ENCODE data around the gene DDN. TPM values are rescaled to one million over a fixed set of nuclear protein-coding genes. Genes with fewer than 3 reads are reported as not detected.
A peak's percentile ranks its signal among the peaks of the same experiment; 100 is the strongest.

DDN gene
- total RNA-seq, 2 experiments from 2014 or later = 0.39 to 0.42 TPM

DNA sequence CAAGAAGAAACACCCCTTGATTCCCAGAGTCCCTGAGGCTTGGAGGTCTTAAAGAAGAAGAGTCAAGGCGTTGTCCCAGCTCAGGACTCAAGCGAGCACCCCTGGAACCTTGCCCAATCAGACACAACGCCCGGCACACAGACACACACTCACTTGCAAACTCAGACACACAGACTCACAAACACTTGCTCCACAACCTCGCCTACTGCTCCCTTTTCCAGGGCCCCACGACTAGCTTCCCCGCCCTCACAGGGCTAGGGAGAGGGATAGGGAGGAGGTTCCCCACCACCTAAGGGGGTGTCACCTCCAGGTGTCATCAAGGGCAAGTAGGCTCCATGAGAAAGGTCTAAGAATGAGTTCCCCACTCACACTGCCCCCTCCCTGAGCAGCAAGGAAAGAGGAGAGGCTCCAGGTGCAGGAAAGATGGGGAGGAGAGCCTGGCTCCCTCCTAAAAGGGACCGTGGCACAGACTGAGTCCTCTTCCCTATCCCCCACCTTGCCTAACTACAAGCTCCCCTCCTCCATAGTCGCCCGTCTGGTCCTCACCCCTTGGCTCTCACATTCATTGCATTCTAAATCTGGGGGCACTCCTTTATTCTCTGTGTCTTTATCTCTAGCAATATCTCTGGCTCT is 28.4 kb downstream of the DDN start:
- Mint-ChIP-seq H3K4me3 (peak overlapping the region; percentile 58), H3K27ac (no peak overlapping the region), H3K4me1 (ENCODE audit: low read depth) (peaks cover 37% of the 10 kb centered on the region), H3K9me3 (ENCODE audit: insufficient read depth) (no peaks in the 10 kb centered on the region), H3K36me3 (ENCODE audit: low read depth) (no peaks in the 10 kb centered on the region), H3K27me3 (ENCODE audit: low read depth) (peaks cover 71% of the 10 kb centered on the region)
- ATAC-seq = no peak
- CTCF ChIA-PET = interaction anchor here (0.8 to 6.0 kb wide), 8 partner anchors 8 to 118 kb away, joined by 3 to 42 read pairs (median 4); partner anchors contain the start of genes ARF3, DDN and WNT1
- DNase-seq = no peak
- POLR2A ChIA-PET = interaction anchor here (0.9 kb wide), 1 partner anchor 47 kb away, joined by 4 read pairs; no protein-coding TSS in a partner anchor

DNA sequence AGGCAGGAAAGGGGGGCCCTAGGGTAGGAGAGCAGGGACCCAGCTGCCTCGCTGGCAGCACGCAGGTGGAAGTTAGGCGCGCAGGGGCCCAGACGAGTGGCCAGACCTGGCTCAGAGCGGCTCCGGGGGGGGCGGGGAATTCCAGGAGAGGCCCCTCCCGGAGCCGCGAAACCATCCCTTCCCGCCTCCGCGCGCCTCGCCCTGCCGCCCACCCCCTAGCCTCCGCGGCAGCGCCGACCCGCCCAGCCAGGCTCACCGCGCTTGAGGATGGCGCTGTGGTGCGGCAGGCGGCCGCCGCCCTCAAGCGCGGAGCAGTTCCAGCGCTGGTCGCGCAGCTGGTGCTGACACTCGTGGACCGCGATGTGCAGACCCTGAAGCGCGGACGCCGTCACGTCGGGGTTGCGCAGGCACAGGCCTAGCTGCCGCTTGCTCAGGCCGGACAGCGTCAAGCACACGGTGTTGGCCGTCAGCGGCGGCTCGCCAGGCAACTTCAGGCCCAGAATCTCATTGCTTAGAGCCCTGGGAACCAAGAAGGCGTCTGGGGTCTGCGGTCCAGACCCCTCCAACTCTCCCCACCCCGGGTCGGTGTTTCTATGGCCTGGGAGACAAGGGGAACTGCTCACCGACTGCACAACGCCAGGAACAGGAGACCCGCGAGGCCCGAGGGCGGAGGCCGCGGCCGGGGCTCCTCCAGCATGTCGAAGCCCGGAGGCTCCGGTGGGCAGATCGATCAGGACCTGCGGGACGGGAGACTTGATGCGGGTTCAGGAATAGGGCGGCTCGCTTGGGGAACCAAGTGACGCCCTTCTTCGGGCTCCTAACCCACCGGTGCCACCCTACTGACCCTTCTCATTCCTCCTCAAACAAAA is 29.1 kb downstream of the DDN start:
- ChIA-PET CTCF (interaction anchor here (0.8 to 6.0 kb wide), 9 partner anchors 9 to 117 kb away, joined by 3 to 42 read pairs (median 3); partner anchors contain the start of genes ARF3 and WNT1), POLR2A (no interaction called here)
- H3K27ac Mint-ChIP-seq = no peak overlapping the region

DNA sequence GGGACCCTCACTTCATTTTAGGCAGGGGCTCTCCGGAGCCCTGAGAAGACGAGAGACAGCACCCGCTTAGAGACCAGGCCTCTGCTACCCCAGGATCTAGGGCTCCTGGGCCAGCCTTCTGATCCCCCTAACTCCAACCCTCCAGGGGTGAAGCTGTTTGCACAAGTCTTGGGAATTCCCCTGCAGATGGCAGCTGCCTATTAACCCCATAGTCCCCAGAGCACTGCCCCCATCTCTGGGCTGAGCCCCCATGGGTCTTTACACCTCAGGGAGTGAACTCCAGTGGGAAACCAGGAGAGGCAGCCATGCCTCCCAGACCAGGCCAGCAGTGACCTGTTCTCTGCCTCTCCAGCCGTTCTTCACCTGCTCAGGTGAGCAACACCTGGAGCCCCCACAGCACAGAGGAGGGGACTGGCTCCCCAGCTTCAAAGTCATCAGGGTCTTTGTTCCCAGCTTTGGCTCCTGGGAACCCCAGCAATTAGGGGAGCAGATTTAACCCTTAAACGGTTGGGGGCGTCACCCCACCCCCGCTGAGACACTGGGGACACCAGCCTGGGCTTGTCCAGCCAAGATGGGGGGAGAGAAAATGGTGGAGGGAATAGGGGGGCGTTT is 29.9 kb downstream of the DDN start:
- Mint-ChIP-seq H3K4me3 (no peak overlapping the region), H3K4me1 (ENCODE audit: low read depth) (peaks cover 37% of the 10 kb centered on the region), H3K27me3 (ENCODE audit: low read depth) (peaks cover 62% of the 10 kb centered on the region), H3K36me3 (ENCODE audit: low read depth) (no peaks in the 10 kb centered on the region), H3K27ac (no peak overlapping the region), H3K9me3 (ENCODE audit: insufficient read depth) (no peaks in the 10 kb centered on the region)
- ChIA-PET CTCF (interaction anchor here (0.8 to 6.0 kb wide), 9 partner anchors 9 to 78 kb away, joined by 3 to 42 read pairs (median 3); partner anchors contain the start of gene WNT1), POLR2A (interaction anchor here (0.7 to 0.9 kb wide), 2 partner anchors 11 to 117 kb away, joined by 3 read pairs; no protein-coding TSS in a partner anchor)
- ATAC-seq (no peak), DNase-seq (no peak)

More for the DNA sequence above, 29.1 kb downstream of the DDN start:
- H3K27me3 Mint-ChIP-seq (ENCODE audit: low read depth) = peaks cover 68% of the 10 kb centered on the region
- H3K4me1 Mint-ChIP-seq (ENCODE audit: low read depth) = peaks cover 37% of the 10 kb centered on the region
- no peak for DNase-seq
- H3K9me3 Mint-ChIP-seq (ENCODE audit: insufficient read depth) = no peaks in the 10 kb centered on the region
- H3K4me3 Mint-ChIP-seq = no peak overlapping the region
- ATAC-seq = peak; percentile 50
- H3K36me3 Mint-ChIP-seq (ENCODE audit: low read depth) = no peaks in the 10 kb centered on the region

DNA sequence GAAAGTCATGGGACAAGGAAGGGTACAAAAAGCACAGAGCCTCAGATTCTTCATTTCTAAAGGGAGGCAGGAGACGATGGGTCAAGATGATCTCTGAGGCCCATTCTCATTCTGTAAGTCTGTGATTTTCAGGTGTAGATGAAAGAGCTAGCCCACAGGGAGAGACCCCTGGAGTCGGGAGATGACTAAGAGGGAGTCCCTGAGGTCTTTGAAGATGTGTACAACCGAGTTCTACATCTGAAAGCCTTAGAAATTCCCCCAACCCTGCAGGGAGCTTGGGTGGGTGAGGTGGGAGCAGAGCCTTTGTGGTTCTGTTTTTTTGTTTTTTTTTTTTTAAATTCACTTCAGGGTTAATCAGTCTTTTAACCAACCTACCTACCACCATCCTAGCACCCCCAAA is 30.7 kb downstream of the DDN start:
- H3K36me3 Mint-ChIP-seq (ENCODE audit: low read depth) = no peaks in the 10 kb centered on the region
- no peak for ATAC-seq
- POLR2A ChIA-PET = interaction anchor here (0.7 to 1.2 kb wide), 3 partner anchors 9 to 116 kb away, joined by 3 read pairs; partner anchors contain the start of gene WNT1
- no peak overlapping the region for H3K27ac Mint-ChIP-seq
- DNase-seq = no peak
- H3K27me3 Mint-ChIP-seq (ENCODE audit: low read depth) = peaks cover 58% of the 10 kb centered on the region
- no peak overlapping the region for H3K4me3 Mint-ChIP-seq
- CTCF ChIA-PET = interaction anchor here (1.2 to 6.0 kb wide), 8 partner anchors 8 to 77 kb away, joined by 3 to 42 read pairs (median 4); partner anchors contain the start of genes ARF3 and WNT1
- peaks cover 37% of the 10 kb centered on the region for H3K4me1 Mint-ChIP-seq (ENCODE audit: low read depth)
- no peaks in the 10 kb centered on the region for H3K9me3 Mint-ChIP-seq (ENCODE audit: insufficient read depth)

DNA sequence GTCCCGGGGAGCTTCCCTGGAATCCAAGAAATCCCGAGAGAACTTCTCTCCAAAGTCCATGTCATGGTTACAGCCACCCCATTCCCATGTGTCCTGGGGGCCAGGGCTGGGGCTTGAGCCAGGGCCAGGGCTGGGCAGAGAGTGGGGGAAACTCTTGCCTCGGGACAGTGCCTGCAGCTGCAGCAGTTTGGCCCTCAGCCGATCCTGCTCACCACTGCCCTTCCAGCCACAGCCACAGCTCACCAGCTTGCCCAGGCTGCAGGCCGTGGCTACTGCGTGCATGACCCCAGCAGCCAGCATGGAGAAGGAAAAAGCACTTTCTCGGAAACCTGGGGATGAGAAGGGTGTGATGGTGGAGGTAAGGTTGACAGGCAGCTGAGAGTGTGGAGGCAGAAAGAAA is 31.2 kb downstream of the DDN start:
- Mint-ChIP-seq H3K36me3 (ENCODE audit: low read depth) (no peaks in the 10 kb centered on the region), H3K9me3 (ENCODE audit: insufficient read depth) (no peaks in the 10 kb centered on the region), H3K27ac (no peak overlapping the region), H3K27me3 (ENCODE audit: low read depth) (peaks cover 54% of the 10 kb centered on the region), H3K4me3 (no peak overlapping the region), H3K4me1 (ENCODE audit: low read depth) (peaks cover 35% of the 10 kb centered on the region)
- CTCF ChIA-PET = interaction anchor here (1.4 to 6.0 kb wide), 5 partner anchors 11 to 26 kb away, joined by 3 to 42 read pairs (median 5); partner anchors contain the start of genes ARF3 and WNT1
- DNase-seq (no peak), ATAC-seq (no peak)
- POLR2A ChIA-PET = interaction anchor here (1.2 kb wide), 1 partner anchor 10 kb away, joined by 3 read pairs; the partner anchor contains the start of gene WNT1

DNA sequence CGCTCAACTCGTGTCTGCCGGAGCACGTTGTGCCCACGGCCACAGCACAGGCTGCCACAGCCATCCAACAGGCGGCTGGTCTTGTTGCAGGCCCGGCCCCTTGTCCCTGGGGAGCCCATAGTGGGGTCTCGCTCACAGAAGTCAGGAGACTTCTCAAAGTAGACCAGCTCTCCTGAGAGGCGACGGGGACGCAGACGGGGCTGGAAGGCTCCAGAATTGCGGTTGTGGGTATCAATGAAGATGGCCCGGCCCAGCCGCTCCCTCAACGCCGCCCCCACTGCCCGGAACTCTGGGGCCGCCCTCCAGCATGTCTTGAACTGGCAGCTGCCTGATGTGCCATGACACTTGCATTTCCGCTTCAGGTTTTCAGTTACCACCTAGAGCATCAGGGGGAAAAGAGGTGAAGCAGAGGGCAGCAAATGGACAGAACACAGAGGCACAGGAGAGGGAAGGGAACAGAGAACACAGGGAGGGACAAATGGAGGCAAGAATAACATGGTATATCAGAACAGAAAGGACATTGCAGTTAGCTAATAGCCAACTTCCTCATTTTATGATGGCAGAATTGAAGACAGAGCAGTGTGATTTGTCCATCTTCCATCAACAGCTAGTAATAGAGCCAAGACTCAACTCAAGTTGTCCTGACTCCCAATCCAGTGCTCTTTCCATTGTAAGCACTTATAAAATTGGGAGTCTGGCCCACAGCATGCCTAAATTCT is 32.8 kb downstream of the DDN start:
- Mint-ChIP-seq H3K27me3 (ENCODE audit: low read depth) (peaks cover 38% of the 10 kb centered on the region), H3K27ac (no peak overlapping the region), H3K36me3 (ENCODE audit: low read depth) (no peaks in the 10 kb centered on the region), H3K9me3 (ENCODE audit: insufficient read depth) (no peaks in the 10 kb centered on the region), H3K4me3 (no peak overlapping the region), H3K4me1 (ENCODE audit: low read depth) (peaks cover 20% of the 10 kb centered on the region)
- POLR2A ChIA-PET = interaction anchor here (0.6 kb wide), 1 partner anchor 11 kb away, joined by 3 read pairs; no protein-coding TSS in a partner anchor
- CTCF ChIA-PET = interaction anchor here (0.9 to 6.0 kb wide), 6 partner anchors 9 to 76 kb away, joined by 3 to 41 read pairs (median 6); partner anchors contain the start of genes ARF3 and WNT1
- DNase-seq (no peak), ATAC-seq (no peak)

DNA sequence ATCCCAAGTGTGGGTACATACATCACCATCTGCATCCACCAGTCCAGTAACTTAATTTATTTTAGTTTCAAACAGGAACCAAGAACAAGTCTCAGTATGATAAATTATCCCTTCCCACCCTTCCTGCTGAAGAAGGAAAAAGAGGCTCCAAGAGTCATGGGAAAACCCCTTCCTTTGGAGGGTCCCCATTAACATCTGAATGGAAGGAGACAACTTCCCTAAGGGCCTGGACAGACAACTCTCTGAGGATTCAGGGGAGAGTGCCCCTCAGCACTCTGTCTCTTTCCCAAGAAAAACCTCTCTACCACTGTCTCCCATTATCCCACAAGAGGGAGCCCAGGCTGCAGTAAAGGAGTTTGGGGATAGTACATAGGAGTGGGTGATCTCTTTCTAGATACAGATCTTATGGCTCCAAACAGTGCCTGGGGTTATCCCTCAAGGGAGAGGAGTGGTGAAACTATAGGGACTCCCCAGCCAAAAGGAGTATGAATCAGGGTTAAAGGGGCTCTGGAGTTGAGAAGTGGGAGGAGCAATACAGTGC is 33.8 kb downstream of the DDN start:
- ATAC-seq = no peak
- H3K36me3 Mint-ChIP-seq (ENCODE audit: low read depth) = no peaks in the 10 kb centered on the region
- peaks cover 10% of the 10 kb centered on the region for H3K4me1 Mint-ChIP-seq (ENCODE audit: low read depth)
- POLR2A ChIA-PET = no interaction called here
- no peak overlapping the region for H3K4me3 Mint-ChIP-seq
- no peaks in the 10 kb centered on the region for H3K9me3 Mint-ChIP-seq (ENCODE audit: insufficient read depth)
- no peak for DNase-seq
- CTCF ChIA-PET = interaction anchor here (2.3 to 3.2 kb wide), 2 partner anchors 8 to 23 kb away, joined by 5 to 15 read pairs; no protein-coding TSS in a partner anchor
- no peak overlapping the region for H3K27ac Mint-ChIP-seq
- peaks cover 36% of the 10 kb centered on the region for H3K27me3 Mint-ChIP-seq (ENCODE audit: low read depth)

DNA sequence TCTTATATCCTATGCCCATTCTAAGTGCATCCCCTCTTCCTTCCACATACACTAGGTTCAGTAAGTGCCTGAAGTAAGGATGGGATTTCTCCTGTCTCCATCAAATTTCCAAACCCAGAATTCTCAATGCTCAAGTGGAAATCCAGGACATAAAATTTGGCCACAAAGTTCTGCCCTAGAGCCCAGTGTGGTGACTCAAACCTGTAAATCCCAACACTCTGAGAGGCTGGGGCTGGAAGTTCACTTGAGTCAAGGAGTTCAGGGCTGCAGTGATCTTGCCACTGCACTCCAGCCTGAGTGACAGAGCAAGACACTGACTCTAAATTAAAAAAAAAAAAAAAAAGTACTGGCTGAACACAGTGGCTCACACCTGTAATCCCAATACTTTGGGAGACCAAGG is 37.4 kb downstream of the DDN start:
- no peak for DNase-seq
- CTCF ChIA-PET = interaction anchor here (1.0 to 1.3 kb wide), 2 partner anchors 26 to 109 kb away, joined by 3 to 4 read pairs; no protein-coding TSS in a partner anchor
- Mint-ChIP-seq H3K27ac (no peak overlapping the region), H3K27me3 (ENCODE audit: low read depth) (peaks cover 20% of the 10 kb centered on the region), H3K9me3 (ENCODE audit: insufficient read depth) (no peaks in the 10 kb centered on the region), H3K4me3 (no peak overlapping the region), H3K4me1 (ENCODE audit: low read depth) (peaks cover 7% of the 10 kb centered on the region), H3K36me3 (ENCODE audit: low read depth) (no peaks in the 10 kb centered on the region)
- POLR2A ChIA-PET = interaction anchor here (0.5 to 1.2 kb wide), 2 partner anchors 36 to 96 kb away, joined by 4 to 5 read pairs; partner anchors contain the start of genes FKBP11 and RND1
- no peak for ATAC-seq

DNA sequence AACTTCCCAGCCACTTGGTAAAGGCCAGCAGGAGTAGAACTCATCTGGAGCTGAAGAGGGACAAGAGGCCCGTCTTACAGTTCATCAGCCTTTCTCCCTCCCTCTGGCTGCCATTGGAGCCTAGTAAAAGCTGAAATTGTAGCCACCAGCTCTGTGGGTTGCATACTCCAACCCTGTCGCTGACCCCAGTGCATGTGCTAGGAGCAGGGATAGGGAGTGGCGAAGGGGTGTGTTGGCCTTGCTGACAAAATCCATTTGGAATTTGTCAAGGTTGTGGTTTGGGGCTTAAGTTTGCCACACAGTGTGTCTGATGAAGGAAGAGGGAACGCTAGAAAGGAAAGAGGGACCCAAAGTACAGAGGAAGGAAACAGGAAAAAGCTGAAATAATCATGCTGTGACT is 37.8 kb downstream of the DDN start:
- no peak overlapping the region for H3K27ac Mint-ChIP-seq
- no peak for DNase-seq
- ChIA-PET POLR2A (interaction anchor here (0.6 kb wide), 1 partner anchor 23 kb away, joined by 3 read pairs; no protein-coding TSS in a partner anchor), CTCF (interaction anchor here (1.0 to 1.3 kb wide), 2 partner anchors 27 to 108 kb away, joined by 3 to 4 read pairs; no protein-coding TSS in a partner anchor)
- no peaks in the 10 kb centered on the region for H3K36me3 Mint-ChIP-seq (ENCODE audit: low read depth)
- H3K27me3 Mint-ChIP-seq (ENCODE audit: low read depth) = peaks cover 17% of the 10 kb centered on the region
- H3K4me1 Mint-ChIP-seq (ENCODE audit: low read depth) = peaks cover 12% of the 10 kb centered on the region
- no peak overlapping the region for H3K4me3 Mint-ChIP-seq
- no peak for ATAC-seq
- H3K9me3 Mint-ChIP-seq (ENCODE audit: insufficient read depth) = no peaks in the 10 kb centered on the region

DNA sequence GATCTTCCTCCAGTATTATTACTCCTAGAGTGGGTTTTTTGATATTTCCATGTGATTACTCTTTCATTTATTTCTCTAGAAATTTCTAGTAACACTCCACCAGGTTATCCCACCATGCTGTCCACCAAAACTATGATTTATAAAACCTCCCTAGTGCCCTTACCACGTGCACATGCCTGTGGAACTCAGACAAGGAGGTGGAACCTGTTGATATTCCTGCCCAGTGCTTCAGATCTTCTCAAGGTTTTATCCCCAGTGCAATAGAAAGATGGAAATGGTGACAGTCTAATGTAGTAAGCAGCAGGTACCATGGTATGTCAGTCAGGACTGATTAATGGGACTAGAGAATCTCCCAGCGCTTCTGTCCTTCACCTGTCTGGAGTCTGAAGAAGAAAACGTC is 38.3 kb downstream of the DDN start:
- ChIA-PET POLR2A (interaction anchor here (0.6 kb wide), 1 partner anchor 23 kb away, joined by 3 read pairs; no protein-coding TSS in a partner anchor), CTCF (interaction anchor here (1.0 to 1.3 kb wide), 2 partner anchors 27 to 108 kb away, joined by 3 to 4 read pairs; no protein-coding TSS in a partner anchor)
- DNase-seq (no peak), ATAC-seq (no peak)
- Mint-ChIP-seq H3K9me3 (ENCODE audit: insufficient read depth) (no peaks in the 10 kb centered on the region), H3K27me3 (ENCODE audit: low read depth) (peaks cover 17% of the 10 kb centered on the region), H3K27ac (no peak overlapping the region), H3K4me1 (ENCODE audit: low read depth) (peaks cover 17% of the 10 kb centered on the region), H3K4me3 (no peak overlapping the region), H3K36me3 (ENCODE audit: low read depth) (no peaks in the 10 kb centered on the region)

All from activated CD8-positive, alpha-beta T cell treated with anti-CD3 and anti-CD28 coated beads, Interleukin-2, amount 10 ng/mL, durations not matched to agents 7 days and 5 days (primary cell).